Measurements from ENCODE around the gene ATF7IP2. TPM values are rescaled to one million over a fixed set of nuclear protein-coding genes. Genes with fewer than 3 reads are reported as not detected.

Gene ATF7IP2
- total RNA-seq, 3 donors from 2014 or later = 8.5 to 10.4 (median 9.4) TPM

GRCh38 chr16:10371592-10371991 lies 14.3 kb upstream of the ATF7IP2 start:
- intact Hi-C loops (cut with DNase I; ENCODE audit: low total_unique reads) = no loop called here

GRCh38 chr16:10373556-10373955 lies 12.3 kb upstream of the ATF7IP2 start:
- H3K27ac ChIP-seq = no peak overlapping the region
- intact Hi-C loops (cut with DNase I; ENCODE audit: low total_unique reads) = no loop called here
- H3K9me3 ChIP-seq = peaks cover 0 to 10% of the 10 kb centered on the region in 2 donors
- H3K4me3 ChIP-seq = no peak overlapping the region
- H3K27me3 ChIP-seq = no peaks in the 10 kb centered on the region
- TF ChIP-seq POLR2AphosphoS5 (IDR thresholded peaks at IDR 0.05) (no peak), POLR2A (IDR thresholded peaks at IDR 0.05) (no peak), CTCF (IDR thresholded peaks at IDR 0.05) (no peak)
- DNase-seq (ENCODE audit: low spot score in 2 of 2) = no peak
- H3K4me1 ChIP-seq = no peaks in the 10 kb centered on the region
- H3K36me3 ChIP-seq = no peaks in the 10 kb centered on the region

More at GRCh38 chr16:10371592-10371991, 14.3 kb upstream of the ATF7IP2 start:
- H3K27me3 ChIP-seq = no peaks in the 10 kb centered on the region
- no peaks in the 10 kb centered on the region for H3K36me3 ChIP-seq
- H3K4me1 ChIP-seq = no peaks in the 10 kb centered on the region
- no peak overlapping the region for H3K4me3 ChIP-seq
- peaks cover 0 to 10% of the 10 kb centered on the region in 2 donors for H3K9me3 ChIP-seq
- H3K27ac ChIP-seq = no peak overlapping the region
- no peak for TF ChIP-seq POLR2A (IDR thresholded peaks at IDR 0.05)
- TF ChIP-seq CTCF (IDR thresholded peaks at IDR 0.05) = no peak
- TF ChIP-seq POLR2AphosphoS5 (IDR thresholded peaks at IDR 0.05) = no peak
- no peak for DNase-seq (ENCODE audit: low spot score in 2 of 2)

GRCh38 chr16:10376229-10376628 lies 9.6 kb upstream of the ATF7IP2 start:
- no peak overlapping the region for H3K4me3 ChIP-seq
- H3K36me3 ChIP-seq = no peaks in the 10 kb centered on the region
- TF ChIP-seq CTCF (IDR thresholded peaks at IDR 0.05) = no peak
- no peak for TF ChIP-seq POLR2A (IDR thresholded peaks at IDR 0.05)
- TF ChIP-seq POLR2AphosphoS5 (IDR thresholded peaks at IDR 0.05) = no peak
- no peaks in the 10 kb centered on the region for H3K4me1 ChIP-seq
- intact Hi-C loops (cut with DNase I; ENCODE audit: low total_unique reads) = no loop called here
- no peak for DNase-seq (ENCODE audit: low spot score in 2 of 2)
- H3K27me3 ChIP-seq = no peaks in the 10 kb centered on the region
- H3K9me3 ChIP-seq = peaks cover 0 to 5% of the 10 kb centered on the region in 2 donors
- no peak overlapping the region for H3K27ac ChIP-seq

GRCh38 chr16:10383626-10384025 lies 2.2 kb upstream of the ATF7IP2 start:
- intact Hi-C loops (cut with DNase I; ENCODE audit: low total_unique reads) = no loop called here
- Histone ChIP-seq H3K36me3 (no peaks in the 10 kb centered on the region), H3K9me3 (no peaks in the 10 kb centered on the region), H3K27ac (no peak overlapping the region), H3K4me3 (no peak overlapping the region), H3K27me3 (no peaks in the 10 kb centered on the region), H3K4me1 (no peaks in the 10 kb centered on the region)
- TF ChIP-seq POLR2A (IDR thresholded peaks at IDR 0.05) = no peak
- TF ChIP-seq POLR2AphosphoS5 (IDR thresholded peaks at IDR 0.05) = no peak
- TF ChIP-seq CTCF (IDR thresholded peaks at IDR 0.05) = no peak
- no peak for DNase-seq (ENCODE audit: low spot score in 2 of 2)

GRCh38 chr16:10386517-10387100 lies 748 bp downstream of the ATF7IP2 start:
- H3K27me3 ChIP-seq = no peaks in the 10 kb centered on the region
- H3K27ac ChIP-seq = peak overlapping the region; percentile 62 to 75
- H3K4me3 ChIP-seq = peak overlapping the region; percentile 44 to 72 (median 62)
- TF ChIP-seq POLR2A (IDR thresholded peaks at IDR 0.05) (no peak), CTCF (IDR thresholded peaks at IDR 0.05) (no peak), POLR2AphosphoS5 (IDR thresholded peaks at IDR 0.05) (no peak)
- intact Hi-C loops (cut with DNase I; ENCODE audit: low total_unique reads) = no loop called here
- H3K36me3 ChIP-seq = no peaks in the 10 kb centered on the region
- no peak for DNase-seq (ENCODE audit: low spot score in 2 of 2)
- H3K9me3 ChIP-seq = no peaks in the 10 kb centered on the region
- no peaks in the 10 kb centered on the region for H3K4me1 ChIP-seq

Measured in breast epithelium (tissue), 4 donors.